ENCODE measurements around the gene THPO.

The THPO gene

GRCh38 chr3:184333700-184334099, 44.3 kb downstream of the THPO start:
- DNase-seq (ENCODE audit: low spot score) = no peak

GRCh38 chr3:184333190-184333589, 44.8 kb downstream of the THPO start:
- DNase-seq (ENCODE audit: low spot score) = no peak

- no peak for DNase-seq (ENCODE audit: low spot score)
Measured at GRCh38 chr3:184332370-184333090, 45.5 kb downstream of the THPO start.

GRCh38 chr3:184328516-184328915, 49.5 kb downstream of the THPO start:
- DNase-seq (ENCODE audit: low spot score) = no peak

- no peak for DNase-seq (ENCODE audit: low spot score)
Measured at GRCh38 chr3:184327171-184327570, 50.8 kb downstream of the THPO start.

GRCh38 chr3:184325715-184326369, 52.2 kb downstream of the THPO start:
- no peak for DNase-seq (ENCODE audit: low spot score)

- no peak for DNase-seq (ENCODE audit: low spot score)
Measured at GRCh38 chr3:184325269-184325668, 52.7 kb downstream of the THPO start.

GRCh38 chr3:184323696-184324095, 54.3 kb downstream of the THPO start:
- DNase-seq (ENCODE audit: low spot score) = no peak

GRCh38 chr3:184322731-184323487, 55.1 kb downstream of the THPO start:
- no peak for DNase-seq (ENCODE audit: low spot score)

Measured in D341Med (cell line).